Activated naive CD8-positive, alpha-beta T cell treated with anti-CD3 and anti-CD28 coated beads, Interleukin-2, amount 10 ng/mL, durations not matched to agents 7 days and 5 days (primary cell): ENCODE results near the gene GFER. TPM values are rescaled to one million over a fixed set of nuclear protein-coding genes. Genes with fewer than 3 reads are reported as not detected.
"Not testable (repeated sequence)": the region's sequence is repeated elsewhere in the genome, so short reads cannot be mapped to it uniquely, and the experiment has no call there.

Experiments used
- ATAC-seq: fragments of 150-1000 bp; cut with Tn5 transposase; one replicate; pipeline ENCODE4 v1.10.0; 2021; ENCODE audit warnings: low read depth, moderate library complexity
- POLR2A ChIA-PET: fragments of 350-600 bp; sonication (Branson Sonifier 250); formaldehyde crosslinking; loops from one replicate; lab custom pipeline; 2021; ENCODE audit warnings: antibody characterized with exemption; lab: Charles Lee
- DNase-seq: peaks from one replicate; pipeline ENCODE4 v3.0.0; 2021
- H3K27ac Mint-ChIP-seq: one replicate; pipeline ENCODE4 v1.8.0; 2022; ENCODE audit warnings: mild to moderate bottlenecking, mixed read lengths
- H3K27me3 Mint-ChIP-seq: one replicate; pipeline ENCODE4 v1.8.0; 2022; ENCODE audit warnings: mild to moderate bottlenecking, moderate library complexity, mixed read lengths
- H3K36me3 Mint-ChIP-seq: one replicate; pipeline ENCODE4 v1.8.0; 2021; ENCODE audit warnings: mild to moderate bottlenecking, mixed read lengths
- H3K4me1 Mint-ChIP-seq: one replicate; pipeline ENCODE4 v1.8.0; 2021; ENCODE audit warnings: mixed read lengths
- H3K4me3 Mint-ChIP-seq: one replicate; pipeline ENCODE4 v1.8.0; 2022; ENCODE audit warnings: mild to moderate bottlenecking, moderate library complexity, mixed read lengths
- H3K9me3 Mint-ChIP-seq: one replicate; pipeline ENCODE4 v1.8.0; 2021; ENCODE audit warnings: mixed read lengths
- total RNA-seq, 2 experiments: library from RNA; stranded (reverse); gene quantifications; one replicate each; pipeline ENCODE4 v1.2.3, GENCODE V29; 2021

GFER gene
- total RNA-seq, 2 experiments from 2014 or later, result 28.8 to 31.9 TPM

GRCh38 chr16:2009791-2010510 lies 26.0 kb downstream of the GFER start, which contains the start of gene ZNF598:
ZNF598 (minus strand) TSS chr16:2009821.
- H3K4me3 Mint-ChIP-seq, result peak within 1 kb of the TSS; percentile 93
- POLR2A ChIA-PET, result interaction anchor here (1.2 to 1.8 kb wide), 2 partner anchors 17 to 145 kb away, joined by 3 to 17 read pairs; partner anchors contain the start of genes NHERF2 and TRAF7
- peak; percentile 86 for ATAC-seq

GRCh38 chr16:2011726-2012125 lies 27.7 kb downstream of the GFER start:
- not testable (repeated sequence) for H3K27ac Mint-ChIP-seq, H3K9me3 Mint-ChIP-seq, H3K36me3 Mint-ChIP-seq, H3K4me3 Mint-ChIP-seq, H3K27me3 Mint-ChIP-seq, ATAC-seq, DNase-seq
- H3K4me1 Mint-ChIP-seq, result peaks cover 19% of the 10 kb centered on the region
- POLR2A ChIA-PET, result interaction anchor here (1.0 to 1.2 kb wide), 2 partner anchors 10 to 143 kb away, joined by 5 to 10 read pairs; no protein-coding TSS in a partner anchor

More at GRCh38 chr16:2009791-2010510, 26.0 kb downstream of the GFER start, which contains the start of gene ZNF598:
- Mint-ChIP-seq H3K27ac (peak within 1 kb of the TSS; percentile 92), H3K36me3 (no peaks in the 10 kb centered on the region), H3K9me3 (no peaks in the 10 kb centered on the region), H3K27me3 (no peaks in the 10 kb centered on the region), H3K4me1 (peaks cover 25% of the 10 kb centered on the region)
- DNase-seq, result peak; percentile 91

- POLR2A ChIA-PET, result interaction anchor here (1.0 kb wide), 1 partner anchor 142 kb away, joined by 3 read pairs; the partner anchor contains the start of gene TRAF7
- no peak for ATAC-seq
- no peak overlapping the region for H3K27ac Mint-ChIP-seq
Observed at GRCh38 chr16:2013527-2013926, 29.5 kb downstream of the GFER start.

GRCh38 chr16:2015117-2015946 lies 31.3 kb downstream of the GFER start:
- H3K27me3 Mint-ChIP-seq, result peaks cover 12% of the 10 kb centered on the region
- no peak overlapping the region for H3K27ac Mint-ChIP-seq
- ATAC-seq, result no peak
- H3K36me3 Mint-ChIP-seq, result no peaks in the 10 kb centered on the region
- peaks cover 2% of the 10 kb centered on the region for H3K4me1 Mint-ChIP-seq
- no peak overlapping the region for H3K4me3 Mint-ChIP-seq
- no peak for DNase-seq
- no peaks in the 10 kb centered on the region for H3K9me3 Mint-ChIP-seq
- POLR2A ChIA-PET, result no interaction called here

More at GRCh38 chr16:2013527-2013926, 29.5 kb downstream of the GFER start:
- H3K4me3 Mint-ChIP-seq, result no peak overlapping the region
- no peaks in the 10 kb centered on the region for H3K36me3 Mint-ChIP-seq
- peaks cover 5% of the 10 kb centered on the region for H3K27me3 Mint-ChIP-seq
- no peaks in the 10 kb centered on the region for H3K9me3 Mint-ChIP-seq
- H3K4me1 Mint-ChIP-seq, result peaks cover 6% of the 10 kb centered on the region
- no peak for DNase-seq

GRCh38 chr16:2015947-2016208 lies 31.9 kb downstream of the GFER start:
- H3K4me1 Mint-ChIP-seq, result peaks cover 1% of the 10 kb centered on the region
- H3K4me3 Mint-ChIP-seq, result no peak overlapping the region
- ATAC-seq, result no peak
- no peaks in the 10 kb centered on the region for H3K36me3 Mint-ChIP-seq
- H3K9me3 Mint-ChIP-seq, result no peaks in the 10 kb centered on the region
- no peak overlapping the region for H3K27ac Mint-ChIP-seq
- DNase-seq, result no peak
- POLR2A ChIA-PET, result interaction anchor here (1.4 kb wide), 1 partner anchor 139 kb away, joined by 6 read pairs; no protein-coding TSS in a partner anchor
- peaks cover 18% of the 10 kb centered on the region for H3K27me3 Mint-ChIP-seq

- ATAC-seq, result no peak
- no peaks in the 10 kb centered on the region for H3K36me3 Mint-ChIP-seq
- H3K4me1 Mint-ChIP-seq, result peaks cover 1% of the 10 kb centered on the region
- DNase-seq, result no peak
- POLR2A ChIA-PET, result interaction anchor here (1.4 kb wide), 1 partner anchor 138 kb away, joined by 6 read pairs; no protein-coding TSS in a partner anchor
- no peak overlapping the region for H3K4me3 Mint-ChIP-seq
- no peaks in the 10 kb centered on the region for H3K9me3 Mint-ChIP-seq
- H3K27me3 Mint-ChIP-seq, result peaks cover 23% of the 10 kb centered on the region
- H3K27ac Mint-ChIP-seq, result no peak overlapping the region
Observed at GRCh38 chr16:2016407-2016922, 32.5 kb downstream of the GFER start.

- peak; percentile 15 for ATAC-seq
- Mint-ChIP-seq H3K9me3 (no peaks in the 10 kb centered on the region), H3K4me1 (peaks cover 13% of the 10 kb centered on the region), H3K4me3 (peak within 1 kb of the TSS; percentile 50), H3K27ac (no peak within 1 kb of the TSS), H3K27me3 (peaks cover 34% of the 10 kb centered on the region), H3K36me3 (no peaks in the 10 kb centered on the region)
- POLR2A ChIA-PET, result interaction anchor here (0.6 to 2.3 kb wide), 3 partner anchors 55 to 136 kb away, joined by 3 to 15 read pairs (median 6); partner anchors contain the start of genes RPS2 and TRAF7
- DNase-seq, result no peak
Observed at GRCh38 chr16:2019518-2019920, 35.5 kb downstream of the GFER start, which contains the start of gene NPW. NPW (plus strand) TSS chr16:2019785.

GRCh38 chr16:2019921-2020831 lies 36.2 kb downstream of the GFER start:
- peak overlapping the region; percentile 50 for H3K4me3 Mint-ChIP-seq
- ATAC-seq (no peak), DNase-seq (no peak)
- H3K4me1 Mint-ChIP-seq, result peaks cover 13% of the 10 kb centered on the region
- H3K36me3 Mint-ChIP-seq, result no peaks in the 10 kb centered on the region
- POLR2A ChIA-PET, result interaction anchor here (1.5 to 2.3 kb wide), 2 partner anchors 55 to 135 kb away, joined by 6 to 15 read pairs; partner anchors contain the start of genes RPS2 and TRAF7
- H3K27ac Mint-ChIP-seq, result no peak overlapping the region
- H3K9me3 Mint-ChIP-seq, result no peaks in the 10 kb centered on the region
- peaks cover 37% of the 10 kb centered on the region for H3K27me3 Mint-ChIP-seq

GRCh38 chr16:2022723-2023091 lies 38.7 kb downstream of the GFER start:
- Mint-ChIP-seq H3K27ac (no peak overlapping the region), H3K4me1 (peaks cover 16% of the 10 kb centered on the region), H3K9me3 (no peaks in the 10 kb centered on the region), H3K4me3 (peak overlapping the region; percentile 80), H3K27me3 (peaks cover 41% of the 10 kb centered on the region), H3K36me3 (no peaks in the 10 kb centered on the region)
- ATAC-seq (peak; percentile 20), DNase-seq (no peak)
- POLR2A ChIA-PET, result interaction anchor here (0.6 to 2.0 kb wide), 5 partner anchors 11 to 132 kb away, joined by 3 to 19 read pairs (median 5); partner anchors contain the start of genes PKD1 and TRAF7

GRCh38 chr16:2023092-2024031 lies 39.4 kb downstream of the GFER start:
- DNase-seq, result peak; percentile 99
- POLR2A ChIA-PET, result interaction anchor here (0.6 to 3.0 kb wide), 6 partner anchors 24 to 132 kb away, joined by 3 to 19 read pairs (median 6); partner anchors contain the start of genes NTHL1, PKD1, TRAF7 and TSC2
- H3K27ac Mint-ChIP-seq, result peak overlapping the region; percentile 78
- H3K4me3 Mint-ChIP-seq, result peak overlapping the region; percentile 80
- H3K36me3 Mint-ChIP-seq, result no peaks in the 10 kb centered on the region
- H3K4me1 Mint-ChIP-seq, result peaks cover 16% of the 10 kb centered on the region
- H3K9me3 Mint-ChIP-seq, result no peaks in the 10 kb centered on the region
- H3K27me3 Mint-ChIP-seq, result peaks cover 36% of the 10 kb centered on the region
- peak; percentile 62 for ATAC-seq

- Mint-ChIP-seq H3K27me3 (peaks cover 36% of the 10 kb centered on the region), H3K9me3 (no peaks in the 10 kb centered on the region), H3K4me3 (no peak overlapping the region), H3K27ac (peak overlapping the region; percentile 47), H3K36me3 (no peaks in the 10 kb centered on the region), H3K4me1 (peaks cover 16% of the 10 kb centered on the region)
- DNase-seq (no peak), ATAC-seq (no peak)
- POLR2A ChIA-PET, result interaction anchor here (0.6 to 3.0 kb wide), 4 partner anchors 9 to 131 kb away, joined by 3 to 13 read pairs (median 5); partner anchors contain the start of genes NTHL1, TRAF7 and TSC2
Observed at GRCh38 chr16:2024032-2024420, 40.0 kb downstream of the GFER start.
